NAMALWA (cell line): ENCODE data around the gene ADCY9.

Experiments
- DNase-seq: peaks from one replicate; pipeline ENCODE4 v3.0.0-alpha.2; 2015; ENCODE audit warnings: low spot score

Gene ADCY9

DNA sequence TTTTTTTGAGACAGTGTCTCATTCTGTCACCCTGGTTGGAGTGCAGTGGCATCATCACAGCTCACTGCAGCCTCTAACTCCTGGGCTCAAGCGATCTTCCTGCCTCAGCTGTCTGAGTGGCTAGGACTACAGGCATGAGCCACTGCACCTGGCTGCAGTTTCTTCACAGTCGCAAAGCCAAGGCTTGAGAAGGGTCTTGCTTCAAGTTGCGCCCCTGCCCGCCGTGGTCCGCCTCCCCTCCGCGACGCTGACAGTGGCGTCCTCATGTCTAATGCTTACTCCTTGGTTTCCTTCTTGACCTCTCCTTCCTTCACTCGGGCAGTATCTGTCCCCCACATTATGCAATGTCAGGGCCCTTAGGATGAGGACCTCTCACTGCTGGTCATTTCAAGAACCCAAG lies 112.7 kb downstream of the ADCY9 start:
- DNase-seq: no peak

DNA sequence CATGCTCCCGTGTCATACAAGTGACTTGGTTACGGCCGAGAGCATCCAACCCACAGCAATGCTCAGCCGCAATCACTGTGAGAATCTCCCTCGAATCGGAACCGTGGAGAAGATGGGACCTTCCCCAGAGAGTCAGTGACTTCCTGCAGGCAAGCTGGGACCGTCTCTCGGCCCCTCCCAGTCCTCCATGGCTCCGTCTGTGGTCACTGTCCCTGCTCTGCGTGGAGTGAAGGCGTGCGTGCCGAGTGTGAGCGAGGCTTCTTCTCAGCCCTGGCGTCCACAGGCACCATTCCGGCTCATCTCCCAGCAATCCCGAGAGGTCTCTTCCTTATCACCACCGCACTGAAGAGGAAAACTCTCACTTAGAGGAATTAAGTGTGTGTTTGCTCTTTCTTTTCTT lies 113.1 kb downstream of the ADCY9 start:
- DNase-seq: no peak

DNA sequence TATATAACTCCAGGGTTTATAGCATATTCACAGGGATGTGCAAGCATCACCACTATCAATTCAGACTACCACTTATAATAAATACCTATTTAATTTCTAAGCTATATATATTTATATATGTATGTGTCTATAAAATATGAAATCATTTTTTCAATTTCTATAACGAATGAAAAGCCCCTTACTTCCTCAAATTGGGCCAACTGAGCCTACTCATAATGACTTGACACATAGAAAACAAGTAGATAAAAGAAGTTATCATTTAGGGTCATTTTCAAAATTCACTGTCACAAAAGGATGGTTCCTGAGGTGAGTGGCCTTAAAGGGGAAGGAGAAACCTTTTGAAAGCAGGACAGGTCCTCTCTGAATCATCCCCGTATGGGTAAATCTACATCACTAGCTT lies 114.1 kb downstream of the ADCY9 start:
- DNase-seq: no peak

DNA sequence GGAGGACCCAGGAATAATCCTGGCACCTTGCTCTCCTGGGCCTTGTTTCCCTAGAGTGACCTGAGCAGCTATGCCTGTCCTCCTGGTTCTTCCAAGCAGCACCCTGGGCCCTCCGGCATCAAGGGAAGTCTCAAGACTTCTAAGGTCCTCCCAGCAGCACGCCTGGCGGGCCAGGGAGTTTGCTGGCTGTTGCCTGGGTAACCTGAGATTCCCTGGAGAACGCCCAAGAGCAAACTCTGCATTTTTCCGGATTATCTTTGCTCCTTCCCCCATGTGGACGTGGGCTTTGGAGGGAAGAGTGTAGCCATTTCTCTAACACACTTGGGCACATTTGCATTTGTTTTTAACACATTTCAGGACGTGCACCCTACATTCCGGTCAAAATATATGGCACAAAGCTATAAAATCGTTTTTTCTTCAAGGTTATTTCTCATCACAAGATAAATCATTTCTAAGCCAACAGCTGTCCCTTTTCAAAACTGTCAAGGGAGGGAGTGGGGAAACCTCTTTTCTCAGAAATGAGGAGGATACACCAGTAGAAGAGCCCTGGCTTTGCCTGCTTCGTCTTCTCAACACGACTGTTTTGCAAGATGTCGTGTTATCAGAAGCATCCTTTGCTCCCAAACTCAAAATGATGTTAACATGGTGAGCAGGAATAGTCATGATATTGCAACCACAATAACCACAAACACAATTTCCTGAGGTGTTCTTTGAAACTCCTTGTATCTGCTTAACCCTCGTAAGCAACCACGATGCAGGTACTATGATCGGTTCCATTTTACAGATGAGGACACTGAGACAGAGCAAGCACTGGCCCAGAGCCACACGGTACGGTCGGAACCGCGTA lies 116.5 kb downstream of the ADCY9 start:
- no peak for DNase-seq

DNA sequence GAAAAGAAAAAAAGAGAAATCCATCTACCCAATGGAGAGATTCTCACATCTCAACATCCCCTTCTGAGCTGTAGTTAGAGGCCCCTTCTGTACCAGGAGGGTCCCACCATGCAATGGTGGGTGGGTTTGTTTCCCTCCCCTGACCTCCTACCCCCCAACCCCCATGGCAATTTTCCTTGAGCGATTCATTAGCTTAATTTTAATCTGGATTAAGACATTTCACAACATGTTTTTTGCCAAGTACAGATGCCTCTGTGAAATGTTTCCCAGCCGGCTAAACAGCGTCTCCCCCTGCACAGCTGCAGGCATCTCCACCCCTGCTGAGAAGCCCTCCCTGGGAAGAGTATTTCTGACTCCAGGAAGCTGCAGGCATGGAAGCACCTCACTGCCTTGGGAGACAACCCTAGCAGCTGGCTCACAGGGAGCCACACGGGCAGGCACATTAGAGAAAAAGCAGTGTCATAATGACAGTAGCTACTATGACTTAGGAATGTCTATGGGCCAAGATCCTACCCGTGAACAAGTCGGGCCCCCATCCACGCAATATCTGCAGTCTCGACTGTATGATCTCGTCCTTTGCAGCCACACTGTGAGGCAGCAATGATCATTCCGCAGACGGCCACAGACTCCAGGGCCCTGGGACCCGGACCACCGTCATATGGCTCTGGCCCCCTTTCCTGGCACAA lies 117.3 kb downstream of the ADCY9 start:
- no peak for DNase-seq

DNA sequence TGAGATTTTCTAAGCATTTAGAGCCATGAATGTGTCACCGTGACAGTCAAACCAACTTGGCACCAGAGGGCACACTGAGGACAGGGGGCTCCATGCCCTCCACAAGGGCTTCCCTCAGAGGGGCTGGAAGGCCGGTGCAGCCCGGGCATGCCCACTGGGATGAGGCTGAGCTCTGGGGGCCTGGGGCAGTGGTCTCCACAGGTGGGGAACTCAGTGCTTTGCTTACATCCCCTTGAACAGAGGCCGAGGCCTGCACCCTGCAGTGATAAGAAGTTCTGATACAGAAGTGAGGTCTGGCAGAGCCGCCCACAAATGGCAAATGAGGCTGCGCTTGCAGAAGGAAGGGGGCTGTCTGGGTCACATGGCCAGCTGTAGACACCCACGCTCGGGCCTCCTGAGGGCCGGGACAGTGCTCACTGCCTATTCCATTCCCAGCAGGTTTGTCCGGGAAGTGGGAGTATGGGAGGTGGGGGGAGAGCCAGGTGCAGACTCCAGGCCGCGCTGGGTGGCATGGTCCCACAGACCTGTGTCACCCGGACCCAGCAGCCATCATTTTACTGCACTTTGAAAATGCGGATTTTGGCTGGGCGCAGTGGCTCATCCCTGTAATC lies 118.9 kb downstream of the ADCY9 start:
- no peak for DNase-seq

DNA sequence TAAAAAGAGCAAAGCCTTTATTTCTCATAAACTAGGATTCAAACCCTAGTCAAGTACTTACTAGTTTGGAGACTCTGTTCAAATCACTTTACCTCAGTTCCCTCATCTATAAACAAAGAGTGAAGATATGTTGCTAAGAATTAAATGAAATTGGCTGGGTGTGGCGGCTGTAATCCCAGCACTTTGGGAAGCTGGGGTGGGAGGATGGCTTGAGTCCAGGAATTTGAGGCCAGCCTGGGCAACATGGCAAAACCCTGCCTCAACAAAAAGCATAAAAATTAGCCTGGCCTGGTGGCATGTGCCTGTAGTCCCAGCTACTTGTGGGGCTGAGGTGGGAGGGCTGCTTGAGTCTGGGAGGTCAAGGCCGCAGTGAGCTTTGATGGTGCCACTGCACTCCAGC lies 121.2 kb downstream of the ADCY9 start:
- DNase-seq: no peak

DNA sequence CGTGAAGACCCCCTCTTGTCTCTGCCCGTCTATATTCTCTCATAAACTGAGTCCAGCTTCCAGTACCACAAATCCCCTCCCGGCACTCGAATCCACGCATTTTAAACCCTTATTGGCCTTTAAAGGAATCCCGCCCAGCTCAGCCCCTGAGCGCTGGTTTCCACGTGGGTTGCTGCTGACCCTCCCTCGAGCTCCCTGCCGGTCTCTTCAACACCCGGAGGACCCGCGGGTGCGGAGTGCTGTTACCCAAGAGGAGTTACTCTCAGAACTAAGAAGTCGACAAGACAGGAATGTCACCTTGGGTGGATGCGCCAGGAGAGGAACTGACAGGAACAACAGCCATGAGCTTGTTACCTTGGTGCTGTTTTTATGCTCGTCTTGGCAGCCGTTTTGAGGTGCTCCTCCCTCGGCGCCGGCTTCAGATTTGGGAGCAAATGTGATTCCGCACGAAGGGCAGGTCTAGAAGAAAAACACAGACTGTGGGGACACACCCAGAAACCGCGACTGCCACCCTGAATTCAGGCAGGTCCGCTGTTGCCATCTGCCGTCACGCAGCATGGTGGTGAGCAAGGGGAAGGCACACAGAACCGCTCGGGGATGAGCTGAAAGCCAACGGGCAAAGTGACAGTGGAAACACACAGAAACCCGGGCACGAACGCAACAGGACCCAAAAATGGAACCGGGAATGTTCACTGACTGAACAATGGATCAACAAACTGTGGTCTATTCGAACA lies 123.0 kb downstream of the ADCY9 start:
- no peak for DNase-seq

DNA sequence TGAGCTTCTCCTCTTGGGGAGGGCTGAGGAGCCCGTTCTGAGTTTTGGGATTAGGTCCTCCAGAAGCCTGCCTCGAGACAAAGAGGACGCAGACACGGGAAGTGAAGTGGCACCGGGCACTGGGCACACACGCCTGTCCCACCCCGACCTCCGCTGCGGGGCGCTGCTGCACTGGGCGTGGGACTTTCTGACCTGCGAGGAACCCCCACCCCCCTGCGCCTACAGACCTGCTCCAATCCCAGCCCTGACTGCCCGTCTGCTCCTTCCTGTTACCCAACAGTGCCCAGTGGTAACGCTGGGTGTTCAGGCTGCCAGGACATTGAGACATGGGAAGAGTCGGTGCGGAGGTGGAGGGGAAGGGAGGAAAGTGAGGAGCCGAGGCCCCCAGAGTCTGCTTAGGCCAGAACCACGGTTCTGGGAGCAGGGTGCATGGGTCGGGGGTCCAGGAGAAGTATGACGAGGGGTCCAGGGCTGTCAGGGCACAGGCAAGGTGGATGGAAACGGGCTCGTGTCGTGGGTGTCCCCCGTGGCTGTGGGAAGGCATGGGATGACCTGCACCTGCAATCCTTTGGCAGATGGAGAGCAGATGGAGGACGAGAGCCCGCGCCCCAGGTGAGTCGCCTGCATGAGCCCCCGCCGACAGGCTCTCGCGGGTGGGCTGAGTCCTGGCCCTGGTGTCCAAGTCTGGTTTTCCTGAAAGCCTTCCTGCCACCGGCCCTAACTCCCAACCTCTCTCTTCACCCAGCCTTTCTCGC lies 123.8 kb downstream of the ADCY9 start:
- DNase-seq: no peak

DNA sequence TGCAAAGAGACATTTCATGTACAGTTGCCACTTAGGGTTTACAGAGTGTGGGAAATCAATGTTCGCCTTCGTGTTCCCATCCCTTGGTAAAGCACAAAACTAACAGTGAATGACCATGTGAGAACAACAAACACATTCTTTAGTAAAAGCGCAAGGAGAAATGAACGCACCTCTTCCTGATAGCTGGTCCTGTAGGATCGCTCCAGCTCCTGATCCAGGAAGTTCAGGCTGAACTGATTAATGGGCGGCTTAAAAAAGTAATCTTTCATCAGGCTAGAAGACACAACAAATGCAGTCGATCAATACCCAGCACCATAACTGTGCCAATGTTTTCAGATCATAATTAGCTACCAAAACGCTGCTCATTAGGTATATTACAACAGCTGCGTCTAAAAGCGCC lies 127.4 kb downstream of the ADCY9 start:
- DNase-seq: no peak

DNA sequence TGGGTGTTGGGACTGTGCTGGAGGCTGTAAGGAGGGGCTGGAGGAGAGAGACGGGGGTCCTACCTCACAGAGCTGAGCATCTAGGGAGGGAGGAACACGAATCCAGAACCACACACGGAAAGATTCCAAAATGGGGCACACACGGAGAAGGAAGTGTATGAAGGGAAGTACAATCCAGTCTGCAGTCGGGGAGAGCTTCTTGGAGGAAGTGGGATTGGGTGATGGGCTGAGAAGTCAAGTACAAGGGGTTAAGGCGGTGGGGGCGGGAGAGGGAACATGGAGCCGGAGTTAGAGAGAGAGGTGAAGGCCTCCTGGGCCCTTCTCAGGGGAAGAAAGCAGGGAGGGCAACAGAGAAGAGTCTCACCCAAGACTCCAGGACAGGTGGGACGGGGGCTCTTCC lies 128.2 kb downstream of the ADCY9 start:
- no peak for DNase-seq

DNA sequence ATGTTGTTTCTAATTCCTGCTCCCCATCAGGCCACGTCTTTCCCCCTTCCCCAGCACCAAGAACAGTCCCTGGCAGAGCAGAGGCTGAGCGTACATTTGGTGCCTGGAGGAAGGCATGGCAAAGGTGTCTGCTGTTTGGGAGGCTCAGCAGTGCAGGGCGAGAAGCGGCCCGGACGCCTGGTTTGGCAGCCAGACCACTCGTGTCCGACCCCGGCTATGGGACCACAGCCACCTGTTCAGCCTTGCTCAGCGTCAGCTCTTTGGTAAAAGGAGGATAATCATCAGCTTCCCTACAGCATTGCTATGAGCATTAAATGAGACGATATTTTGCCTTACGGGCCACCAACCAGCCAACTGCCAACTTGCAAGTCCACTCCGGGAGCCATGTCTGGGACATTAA lies 129.0 kb downstream of the ADCY9 start:
- no peak for DNase-seq

DNA sequence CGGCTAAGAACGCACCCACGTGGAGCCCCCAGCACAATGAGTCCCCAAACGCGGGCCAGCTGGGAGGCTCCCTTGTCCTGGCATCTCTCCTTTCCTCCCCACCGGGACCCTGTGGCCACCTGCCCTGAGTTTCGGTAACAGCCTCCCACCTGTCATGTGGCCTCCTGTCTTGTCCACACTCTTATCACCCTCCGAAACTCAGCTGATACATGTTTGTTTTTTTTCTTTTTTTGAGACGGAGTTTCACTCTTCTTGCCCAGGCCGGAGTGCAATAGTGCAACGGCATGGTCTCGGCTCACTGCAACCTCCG lies 130.1 kb downstream of the ADCY9 start:
- no peak for DNase-seq

DNA sequence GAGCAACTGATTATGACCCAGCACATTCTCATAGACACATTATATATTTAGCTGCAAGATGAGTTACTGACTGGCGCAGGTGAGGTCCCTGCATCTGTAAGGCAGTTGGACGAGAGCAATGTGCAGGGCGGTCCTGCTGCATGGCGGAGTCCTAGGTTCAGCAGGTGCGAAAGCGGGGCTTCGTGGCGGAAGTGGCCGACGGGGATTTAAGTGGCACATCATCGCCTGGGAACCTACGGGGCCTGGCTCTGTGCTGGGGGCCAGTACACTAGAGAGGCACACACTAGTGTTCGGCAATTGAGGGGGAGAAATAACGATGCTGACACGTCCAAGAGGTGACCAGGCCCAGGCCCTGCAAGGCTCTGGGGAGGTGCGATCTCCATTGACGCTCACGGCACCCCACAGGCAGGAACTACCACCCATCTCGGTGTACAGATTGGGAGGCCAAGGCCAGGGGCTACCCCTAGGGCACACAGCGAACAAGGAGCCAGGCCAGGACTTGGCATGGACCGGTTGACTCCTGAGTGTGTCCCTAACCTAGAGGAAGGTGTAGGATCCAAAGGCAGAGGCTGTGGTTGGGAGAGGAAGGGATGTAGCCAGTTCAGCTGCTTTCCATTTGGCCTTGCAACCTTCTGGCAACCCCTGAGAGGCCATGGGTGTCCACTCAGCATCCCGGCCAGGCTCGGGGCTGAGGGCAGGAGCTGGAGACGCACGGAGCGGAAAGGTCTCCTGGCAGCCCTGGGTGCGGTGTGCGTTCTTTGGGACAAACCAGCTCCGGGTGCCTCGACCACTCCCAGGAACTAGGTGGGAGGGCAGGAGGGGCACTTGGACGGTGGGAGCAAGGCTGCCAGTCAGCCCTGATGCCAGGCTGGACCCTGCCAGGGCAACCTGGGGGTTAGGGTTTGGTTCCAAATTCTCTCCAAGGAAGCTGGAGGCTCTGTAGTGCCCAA lies 131.9 kb downstream of the ADCY9 start:
- no peak for DNase-seq

DNA sequence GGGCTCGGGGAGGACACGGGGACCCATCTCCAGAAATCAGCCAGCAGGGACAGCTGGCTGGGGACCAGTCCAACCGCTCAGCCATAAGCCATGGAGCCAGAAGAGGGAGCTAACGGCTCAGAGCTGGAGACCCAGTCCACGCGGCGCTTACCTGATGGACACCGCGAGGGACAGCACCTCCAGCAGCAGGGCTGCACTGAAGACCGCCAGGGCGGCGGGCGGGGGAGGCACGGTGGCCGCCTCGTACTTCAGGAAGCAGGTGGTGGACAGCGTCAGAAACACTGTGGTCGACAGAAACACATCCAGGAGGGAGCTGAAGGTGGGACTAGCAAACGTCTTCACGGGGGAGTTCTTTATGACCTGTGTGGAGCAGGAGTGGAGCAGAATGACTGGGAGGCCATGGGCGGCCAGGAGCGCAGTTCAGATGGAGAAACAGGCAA lies 133.1 kb downstream of the ADCY9 start:
- DNase-seq: peak; percentile 18

DNA sequence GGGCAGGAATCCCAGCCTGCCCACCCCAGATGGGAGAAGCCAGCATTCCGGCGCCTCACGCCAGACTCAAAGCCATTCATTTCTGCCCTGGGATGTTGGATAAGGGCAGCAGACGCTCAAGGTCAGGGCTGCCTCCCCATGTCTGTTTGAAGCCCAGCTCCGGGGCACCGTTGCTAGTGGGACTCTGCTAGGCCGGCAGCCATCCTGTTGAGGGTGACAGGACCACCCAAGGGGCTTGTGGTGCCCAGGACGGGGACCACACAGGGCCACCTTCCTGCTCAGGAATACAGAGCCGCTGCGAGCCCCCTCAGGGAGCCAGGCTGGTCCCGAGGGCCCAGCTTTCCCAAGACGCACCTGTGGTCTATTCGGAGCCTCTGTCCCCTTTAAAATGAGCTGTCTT lies 134.0 kb downstream of the ADCY9 start:
- no peak for DNase-seq

DNA sequence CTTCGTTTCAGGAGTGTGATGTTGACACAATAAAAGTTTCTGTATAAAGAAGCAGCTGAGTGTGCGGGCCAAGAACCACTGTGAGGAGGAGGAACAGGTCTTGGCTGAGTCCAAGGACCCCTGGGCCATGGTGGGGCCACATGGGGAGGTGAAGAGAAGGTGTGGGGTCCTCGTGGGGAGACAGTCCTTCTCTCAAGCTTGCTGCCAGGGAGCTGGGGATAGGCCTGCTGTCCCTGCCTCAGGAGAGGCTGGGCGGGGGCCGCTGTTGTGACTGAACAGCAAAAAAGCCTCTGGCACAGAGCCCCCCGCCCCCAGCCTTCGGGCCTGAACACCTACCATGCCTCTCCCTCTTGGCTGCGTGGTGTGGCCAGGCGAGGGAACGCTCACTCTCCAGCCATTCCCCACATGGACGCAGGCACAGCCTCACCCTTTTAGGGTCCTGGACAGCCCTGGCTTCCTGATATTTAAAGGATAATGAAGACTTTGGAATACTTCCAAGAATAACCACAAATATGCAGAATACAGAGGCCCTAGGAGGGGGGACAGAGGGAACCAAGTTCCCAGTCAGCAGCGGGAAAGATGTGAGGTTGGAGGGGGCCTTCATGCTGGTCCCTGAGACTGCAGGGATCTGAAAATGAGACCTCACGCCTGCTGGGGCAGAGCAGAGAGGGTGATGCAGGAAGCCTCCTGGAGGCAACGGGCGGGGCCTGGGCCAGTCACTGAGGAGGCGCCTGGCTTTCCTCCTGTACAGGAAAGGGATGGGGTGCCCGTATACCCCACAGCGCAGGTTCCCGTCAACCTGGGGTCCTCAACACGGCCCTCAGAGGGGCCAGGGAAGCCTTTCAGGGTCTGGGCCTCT lies 135.8 kb downstream of the ADCY9 start:
- DNase-seq: no peak

DNA sequence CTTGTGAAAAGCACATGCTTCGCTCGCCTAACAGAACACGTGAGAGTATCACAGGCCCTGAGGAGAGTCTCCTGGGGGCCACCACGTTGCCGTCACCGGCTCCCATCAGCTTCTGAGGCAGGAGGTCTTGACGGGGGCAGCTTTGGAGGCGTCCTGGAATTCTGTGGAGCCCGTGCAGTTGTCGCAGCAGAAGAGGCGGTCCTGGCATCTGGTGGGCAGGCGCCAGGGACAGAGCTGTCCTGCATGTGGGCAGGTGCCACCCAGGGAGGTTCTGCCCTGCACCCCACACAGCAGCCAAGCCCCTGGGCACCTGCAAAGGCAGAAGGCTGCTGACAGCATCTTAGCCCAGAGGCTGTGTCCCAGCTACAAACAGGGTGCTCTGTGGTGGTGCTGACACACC lies 136.7 kb downstream of the ADCY9 start:
- no peak for DNase-seq

DNA sequence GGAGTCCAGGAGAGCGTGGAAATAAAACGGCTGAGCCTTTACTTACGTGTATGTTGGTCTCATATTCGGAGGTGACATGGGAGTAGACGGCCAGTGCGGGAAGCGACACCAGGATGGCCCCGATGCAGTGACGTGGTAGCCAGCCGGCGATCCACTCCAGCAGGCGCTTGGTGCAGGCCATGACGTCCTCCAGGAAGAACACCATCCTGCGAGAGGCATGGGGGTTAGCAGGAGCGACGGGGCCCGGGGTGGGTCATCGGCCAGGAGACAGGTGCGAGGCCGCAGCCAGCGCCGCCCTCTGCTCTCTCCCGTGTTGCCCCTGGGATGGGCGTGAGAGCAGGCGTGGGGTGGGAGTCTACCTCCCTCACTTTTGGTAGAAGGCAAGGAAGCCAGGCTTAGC lies 137.2 kb downstream of the ADCY9 start:
- no peak for DNase-seq

DNA sequence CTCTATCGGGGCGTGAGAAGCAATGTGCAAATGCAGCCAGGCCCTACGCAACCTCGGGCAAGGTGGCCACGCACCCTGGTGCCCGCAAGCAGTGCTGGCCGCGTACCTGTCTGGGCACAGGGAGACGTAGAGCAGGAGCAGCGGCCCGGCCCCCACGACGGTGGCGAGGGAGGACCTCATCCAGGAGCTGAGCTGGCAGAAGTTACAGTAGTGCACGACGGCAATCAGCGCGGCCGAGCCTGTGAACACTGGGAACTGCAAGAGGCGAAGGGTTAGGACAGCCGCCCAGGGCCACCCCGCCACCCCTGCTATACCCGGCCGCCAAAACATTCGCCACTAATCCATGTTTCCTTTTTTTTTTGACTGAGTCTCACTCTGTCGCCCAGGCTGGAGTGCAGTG lies 138.9 kb downstream of the ADCY9 start:
- DNase-seq: no peak
